Measurements from ENCODE around the gene CDC5L.

DNA sequence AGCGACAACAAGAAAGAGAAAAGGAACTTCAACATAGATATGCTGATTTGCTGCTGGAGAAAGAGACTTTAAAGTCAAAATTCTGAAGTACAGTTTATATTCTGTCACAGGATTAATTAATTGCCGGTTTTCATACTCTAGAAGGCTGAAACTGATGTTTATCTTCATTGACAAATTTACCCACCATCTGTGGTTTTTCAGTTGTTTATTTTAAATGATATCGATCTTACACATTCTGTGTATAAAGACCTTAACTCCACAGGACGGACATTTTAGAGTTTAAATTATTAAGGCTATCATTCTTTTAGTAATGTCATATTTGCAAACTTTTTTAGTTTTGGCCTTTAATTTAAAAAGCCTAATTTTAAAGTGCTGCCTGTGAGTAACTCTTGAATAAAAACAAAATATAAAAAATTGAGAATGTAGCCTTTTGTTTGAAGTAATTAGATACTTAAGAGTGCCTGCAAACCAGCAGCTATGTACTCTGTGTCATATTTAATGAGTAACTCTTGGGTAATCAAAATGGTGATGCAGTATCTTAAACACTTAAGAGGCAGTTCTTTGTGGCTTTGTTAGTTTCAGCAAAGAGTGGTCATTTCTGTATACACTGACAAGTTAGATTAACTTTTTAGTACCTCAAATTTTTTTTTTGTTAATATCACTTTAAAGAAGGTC is 59.3 kb downstream of the CDC5L start:
- TF ChIP-seq POLR2A (IDR thresholded peaks at IDR 0.05; ENCODE audit: extremely low read depth, insufficient read length): no peak
- TF ChIP-seq, protein P1, sequence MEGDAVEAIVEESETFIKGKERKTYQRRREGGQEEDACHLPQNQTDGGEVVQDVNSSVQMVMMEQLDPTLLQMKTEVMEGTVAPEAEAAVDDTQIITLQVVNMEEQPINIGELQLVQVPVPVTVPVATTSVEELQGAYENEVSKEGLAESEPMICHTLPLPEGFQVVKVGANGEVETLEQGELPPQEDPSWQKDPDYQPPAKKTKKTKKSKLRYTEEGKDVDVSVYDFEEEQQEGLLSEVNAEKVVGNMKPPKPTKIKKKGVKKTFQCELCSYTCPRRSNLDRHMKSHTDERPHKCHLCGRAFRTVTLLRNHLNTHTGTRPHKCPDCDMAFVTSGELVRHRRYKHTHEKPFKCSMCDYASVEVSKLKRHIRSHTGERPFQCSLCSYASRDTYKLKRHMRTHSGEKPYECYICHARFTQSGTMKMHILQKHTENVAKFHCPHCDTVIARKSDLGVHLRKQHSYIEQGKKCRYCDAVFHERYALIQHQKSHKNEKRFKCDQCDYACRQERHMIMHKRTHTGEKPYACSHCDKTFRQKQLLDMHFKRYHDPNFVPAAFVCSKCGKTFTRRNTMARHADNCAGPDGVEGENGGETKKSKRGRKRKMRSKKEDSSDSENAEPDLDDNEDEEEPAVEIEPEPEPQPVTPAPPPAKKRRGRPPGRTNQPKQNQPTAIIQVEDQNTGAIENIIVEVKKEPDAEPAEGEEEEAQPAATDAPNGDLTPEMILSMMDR (IDR thresholded peaks at IDR 0.05; ENCODE audit: low read depth, low read length): no peak
